Inferior parietal cortex (tissue), 1 donor: ENCODE data around the gene TMOD2.
A peak's percentile ranks its signal among the peaks of the same experiment; 100 is the strongest.
"Not testable (repeated sequence)": the region's sequence is repeated elsewhere in the genome, so short reads cannot be mapped to it uniquely, and the experiment has no call there.

Experiments
- DNase-seq: peaks from one replicate; pipeline ENCODE4 v3.0.0-alpha.2; 2016; ENCODE audit errors: extremely low spot score

TMOD2 gene

DNA sequence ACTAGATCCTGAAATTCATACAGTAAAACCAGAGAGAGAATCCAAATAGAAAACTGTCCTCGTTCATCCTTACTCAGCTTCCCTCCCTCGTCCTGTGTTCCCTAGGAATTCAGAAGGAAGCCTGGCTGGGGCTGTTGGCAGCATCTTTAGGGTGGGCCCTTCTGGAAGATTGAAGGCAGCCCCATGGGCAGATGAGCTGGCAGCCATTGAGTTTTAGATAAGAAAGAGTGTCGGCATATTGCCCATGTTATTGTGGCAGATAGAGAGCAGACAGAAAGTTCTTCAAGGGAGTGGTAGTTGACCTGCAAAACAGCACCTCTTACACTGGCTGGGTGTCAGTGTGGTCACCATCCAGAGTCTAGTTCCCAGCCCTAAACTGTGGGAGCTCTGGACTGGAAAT lies 23.5 kb downstream of the TMOD2 start:
- DNase-seq, result no peak

DNA sequence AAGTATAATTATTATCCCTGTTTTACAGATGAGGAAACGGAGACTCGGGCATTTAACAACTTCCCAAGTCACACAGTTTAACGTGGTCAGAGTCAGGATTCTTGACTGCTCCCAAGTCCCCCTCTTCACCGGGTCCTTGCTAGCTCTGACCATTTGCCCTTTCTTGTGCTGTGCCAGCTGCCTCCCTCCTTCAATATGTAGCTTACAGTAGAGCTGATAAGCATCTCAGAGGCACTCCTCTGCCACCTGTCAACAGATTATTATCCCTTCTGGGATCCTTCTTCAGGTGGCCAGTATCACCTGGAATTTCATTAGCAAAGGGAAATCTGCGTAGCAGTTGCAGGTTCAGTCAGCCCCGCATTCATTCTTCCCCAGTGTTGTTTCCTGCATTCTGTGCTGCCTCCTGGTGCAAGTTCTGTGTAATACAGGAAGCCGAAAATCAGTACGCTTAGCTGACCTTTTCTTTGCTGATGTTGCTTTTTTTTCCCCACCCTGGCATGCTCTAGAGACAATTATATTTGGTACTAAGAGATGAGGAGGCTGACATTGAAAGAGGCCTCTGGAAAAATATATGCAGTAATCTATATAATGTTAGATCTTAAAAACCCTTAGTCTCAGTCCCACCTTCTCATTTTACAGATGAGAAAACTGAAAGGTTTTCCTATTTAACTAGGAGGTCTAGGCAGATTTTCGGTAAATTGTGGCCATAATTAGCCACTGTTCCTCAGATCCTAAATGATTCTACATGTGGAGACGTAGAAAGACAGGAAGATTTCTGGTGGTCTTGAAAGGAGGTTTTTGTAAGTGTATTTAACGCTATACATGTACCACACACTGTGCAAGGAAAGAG lies 24.8 kb downstream of the TMOD2 start:
- peak; percentile 75 for DNase-seq

DNA sequence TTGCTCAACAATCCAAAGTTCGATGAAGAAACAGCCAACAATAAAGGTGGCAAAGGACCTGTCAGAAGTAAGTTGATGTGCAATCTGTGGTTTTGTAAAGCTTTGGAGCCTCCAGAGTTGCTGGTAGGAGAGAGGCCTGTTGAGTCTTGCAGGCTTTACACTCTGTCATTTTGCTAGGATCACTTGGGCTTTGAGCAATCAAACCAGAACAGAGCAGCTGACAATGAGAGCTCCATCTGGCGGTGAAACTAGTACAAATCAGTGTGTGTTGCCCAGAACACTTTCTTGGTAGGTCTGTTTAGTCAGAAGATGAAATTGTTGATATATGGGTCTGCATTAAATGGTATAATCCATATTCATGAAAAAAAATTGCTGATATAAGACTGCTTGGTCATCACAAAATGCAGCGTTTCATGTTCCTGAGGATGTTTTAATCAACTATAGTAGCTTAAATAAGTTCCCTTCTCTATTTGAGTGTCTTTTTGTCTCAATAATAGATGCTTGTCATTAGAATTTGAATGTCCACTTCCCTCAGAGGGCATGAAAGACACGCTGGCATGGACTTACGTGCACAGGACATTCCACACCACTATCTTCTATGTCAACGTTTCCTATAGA lies 25.7 kb downstream of the TMOD2 start:
- DNase-seq, result peak; percentile 91

DNA sequence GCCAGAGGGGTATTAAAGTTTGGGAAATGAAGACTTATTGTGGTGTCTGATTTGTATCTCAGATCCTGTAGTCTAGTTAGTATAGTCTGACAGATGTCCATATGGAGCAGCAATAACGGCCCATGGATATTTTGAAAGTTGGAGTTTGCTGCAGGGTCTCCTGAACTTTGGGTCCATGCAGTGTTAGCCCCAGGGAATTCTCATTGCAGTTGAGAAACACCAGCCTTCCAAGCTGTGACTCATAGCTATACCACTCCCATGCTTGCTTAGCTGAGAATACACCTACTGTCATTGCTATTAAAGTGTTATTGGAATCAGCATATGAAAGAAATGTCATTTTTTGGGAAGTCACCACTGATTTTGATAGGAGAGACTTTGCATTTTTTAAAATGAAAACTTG lies 29.2 kb downstream of the TMOD2 start:
- DNase-seq, result no peak

DNA sequence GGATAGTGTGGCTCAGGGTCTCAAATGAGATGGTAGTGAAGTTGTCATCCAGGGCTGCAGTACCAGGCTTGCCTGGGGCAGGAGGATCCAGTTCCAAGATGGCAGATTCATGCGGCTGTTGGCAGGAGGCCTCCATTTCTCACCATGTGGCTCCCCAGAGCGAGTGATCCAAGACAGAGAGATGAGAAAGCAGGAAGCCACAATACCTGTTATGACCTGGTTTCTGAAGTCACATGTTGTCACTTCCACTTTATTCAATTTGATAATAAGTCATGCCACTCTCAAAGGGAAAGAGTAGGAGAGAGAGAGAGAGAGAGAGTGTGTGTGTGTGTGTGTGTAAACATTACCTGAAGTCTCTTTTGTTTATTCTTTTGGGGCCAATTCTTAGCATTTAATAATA lies 30.1 kb downstream of the TMOD2 start:
- no peak for DNase-seq

DNA sequence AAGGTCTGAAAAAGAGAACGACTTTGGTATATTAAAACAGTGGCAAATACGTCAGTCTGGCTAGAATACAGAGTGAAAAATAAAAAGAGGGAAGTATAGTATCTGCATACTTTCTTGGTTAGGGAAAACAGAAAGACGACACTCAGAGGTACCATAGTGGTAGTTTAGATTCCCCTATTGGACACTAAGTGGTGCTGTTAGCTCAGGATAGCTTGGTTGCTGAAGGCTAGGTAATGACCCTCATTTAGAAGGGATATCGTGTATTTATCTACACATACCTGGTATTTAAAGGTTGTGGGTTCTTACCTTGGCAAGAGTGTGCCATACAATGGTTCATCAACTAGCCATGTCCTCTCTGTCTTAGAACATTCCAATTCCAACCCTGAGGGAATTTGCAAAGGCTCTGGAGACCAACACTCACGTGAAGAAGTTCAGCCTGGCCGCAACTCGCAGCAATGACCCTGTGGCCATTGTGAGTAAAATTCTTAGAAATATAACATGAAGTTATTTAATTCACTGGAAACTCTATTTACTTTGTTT lies 31.0 kb downstream of the TMOD2 start:
- no peak for DNase-seq

DNA sequence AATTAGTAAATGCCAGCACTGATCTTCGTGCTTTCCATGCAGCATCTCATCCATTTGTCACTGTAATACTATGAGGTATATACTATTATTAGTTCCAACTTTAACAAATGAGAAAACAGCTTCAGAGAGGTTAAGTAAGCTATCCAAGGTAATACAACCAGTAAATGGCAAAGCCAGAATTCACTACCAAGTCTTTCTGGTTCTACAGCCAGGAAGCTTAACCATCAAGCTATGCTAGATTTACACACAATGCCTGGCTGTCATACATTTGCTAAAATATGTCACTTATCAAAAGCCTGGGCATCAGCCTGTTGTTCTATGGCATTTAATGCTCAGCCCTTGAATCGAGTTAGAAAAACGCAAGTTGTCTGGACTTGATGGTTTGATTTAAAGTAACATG lies 32.6 kb downstream of the TMOD2 start:
- no peak for DNase-seq

DNA sequence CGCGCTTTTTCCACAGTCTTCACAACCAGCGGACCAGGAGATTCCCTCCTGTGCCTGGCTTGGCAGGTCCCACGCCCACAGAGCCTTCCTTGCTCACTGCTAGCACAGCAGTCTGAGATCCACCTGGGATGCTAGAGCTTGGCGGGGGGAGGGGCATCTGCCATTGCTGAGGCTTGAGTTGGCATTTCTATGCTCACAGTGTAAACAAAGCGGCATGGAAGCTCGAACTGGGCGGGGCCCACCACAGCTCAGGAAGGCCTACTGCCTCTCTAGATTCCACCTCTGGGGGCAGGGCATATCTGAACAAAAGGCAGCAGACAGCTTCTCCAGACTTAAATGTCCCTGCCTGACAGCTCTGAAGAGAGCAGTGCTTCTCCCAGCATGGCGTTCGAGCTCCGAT lies 35.7 kb downstream of the TMOD2 start:
- not testable (repeated sequence) for DNase-seq

DNA sequence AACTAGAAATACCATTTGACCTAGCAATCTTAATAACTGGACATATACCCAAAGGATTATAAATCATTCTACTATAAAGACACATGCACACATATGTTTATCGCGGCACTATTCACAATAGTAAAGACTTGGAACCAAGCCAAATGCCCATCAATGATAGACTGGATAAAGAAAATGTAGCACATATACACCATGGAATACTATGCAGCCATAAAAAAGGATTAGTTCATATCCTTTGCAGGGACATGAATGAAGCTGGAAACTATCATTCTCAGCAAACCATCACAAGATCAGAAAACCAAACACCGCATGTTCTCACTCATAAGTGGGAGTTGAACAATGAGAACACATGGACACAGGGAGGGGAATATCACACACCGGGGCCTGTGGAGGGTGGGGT lies 41.1 kb downstream of the TMOD2 start:
- DNase-seq, result not testable (repeated sequence)

DNA sequence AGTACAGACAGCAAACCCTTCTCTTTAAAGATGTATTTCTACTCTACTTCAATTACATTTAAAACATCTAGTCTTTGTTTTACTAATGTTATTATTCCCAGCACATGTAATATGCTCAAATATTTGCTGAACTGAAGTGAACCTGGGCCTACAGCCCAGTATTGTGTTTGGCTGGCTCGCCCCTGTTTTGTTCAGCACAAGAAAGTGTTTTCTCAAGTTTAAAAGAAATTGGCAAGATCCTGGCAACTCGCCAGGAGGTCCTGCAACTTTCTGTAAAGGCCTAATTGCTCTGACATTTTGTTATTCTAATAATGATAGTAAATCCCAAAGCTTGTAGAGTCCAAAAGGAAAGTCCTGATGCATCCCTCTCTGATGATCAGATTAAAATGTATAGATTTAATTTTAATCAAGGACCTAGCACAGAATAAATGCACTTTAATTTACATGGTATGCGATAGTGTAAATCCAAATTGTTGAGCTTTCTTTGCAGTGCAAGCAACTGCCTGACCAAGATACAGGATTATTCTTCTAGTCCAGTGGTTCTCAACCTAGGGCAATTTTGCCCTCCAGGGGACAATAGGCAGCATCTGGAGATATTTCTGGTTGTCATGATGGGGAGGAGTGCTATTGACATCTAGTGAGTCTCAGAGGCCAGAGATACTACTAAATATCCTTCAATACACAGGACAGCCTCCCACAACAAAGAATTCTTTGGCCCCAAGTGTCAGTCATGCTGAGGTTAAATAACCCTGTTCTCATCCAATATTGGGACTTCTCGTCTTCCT lies 42.3 kb downstream of the TMOD2 start:
- DNase-seq, result peak; percentile 39

DNA sequence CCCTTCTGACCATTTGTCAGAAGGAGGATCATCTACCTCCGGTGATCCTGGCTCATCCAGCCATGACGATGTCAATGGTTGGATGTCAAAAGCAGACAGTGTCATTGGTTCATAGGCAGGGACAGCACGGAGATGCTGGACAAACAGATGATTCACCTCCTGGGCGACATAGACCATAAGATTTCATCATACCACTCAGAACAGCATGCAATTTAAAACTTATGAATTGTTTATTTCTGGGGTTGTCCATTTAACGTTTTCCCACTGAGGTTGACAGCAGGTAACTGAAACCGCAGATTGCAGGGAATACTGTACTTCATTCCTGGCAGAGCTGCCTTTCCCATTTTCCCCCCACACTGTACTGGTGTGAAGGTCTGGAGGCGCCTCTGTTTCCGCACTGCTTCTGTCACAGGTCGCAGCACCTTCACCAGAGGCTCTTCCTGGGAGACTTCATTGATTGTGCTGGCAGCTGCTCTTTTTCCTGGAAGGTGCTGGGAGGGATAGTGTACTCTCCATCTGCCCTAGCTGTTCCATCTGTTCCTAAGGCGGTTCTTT lies 45.5 kb downstream of the TMOD2 start:
- no peak for DNase-seq

DNA sequence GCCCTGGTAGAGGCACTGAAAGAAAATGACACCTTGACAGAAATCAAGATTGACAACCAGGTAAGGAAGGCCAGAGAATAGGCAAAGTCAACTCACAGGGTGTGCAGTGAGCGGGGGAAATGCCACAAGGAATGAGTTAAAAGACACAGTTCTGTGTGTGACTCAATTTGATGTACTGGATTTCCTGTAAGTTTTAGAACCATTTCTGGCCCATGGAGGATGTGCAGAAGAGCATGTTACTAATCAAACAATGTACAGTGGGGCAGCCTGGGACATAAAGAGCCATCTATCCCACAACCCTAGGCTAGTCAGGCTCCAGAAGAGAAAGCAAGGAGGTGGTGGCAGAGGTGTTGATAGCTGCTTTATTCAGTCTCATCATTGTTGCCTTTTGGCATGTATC lies 46.9 kb downstream of the TMOD2 start:
- DNase-seq, result no peak

GRCh38 chr15:51799282-51800252 lies 48.2 kb downstream of the TMOD2 start:
- DNase-seq, result no peak

- DNase-seq, result no peak
These were observed 50.0 kb downstream of the TMOD2 start for GRCh38 chr15:51801391-51801835.

- DNase-seq, result no peak
These were observed 51.2 kb downstream of the TMOD2 start for GRCh38 chr15:51802593-51802992.

- no peak for DNase-seq
These were observed 52.6 kb downstream of the TMOD2 start for GRCh38 chr15:51803965-51804364.

- DNase-seq, result no peak
These were observed 54.7 kb downstream of the TMOD2 start for GRCh38 chr15:51806123-51806522.

DNA sequence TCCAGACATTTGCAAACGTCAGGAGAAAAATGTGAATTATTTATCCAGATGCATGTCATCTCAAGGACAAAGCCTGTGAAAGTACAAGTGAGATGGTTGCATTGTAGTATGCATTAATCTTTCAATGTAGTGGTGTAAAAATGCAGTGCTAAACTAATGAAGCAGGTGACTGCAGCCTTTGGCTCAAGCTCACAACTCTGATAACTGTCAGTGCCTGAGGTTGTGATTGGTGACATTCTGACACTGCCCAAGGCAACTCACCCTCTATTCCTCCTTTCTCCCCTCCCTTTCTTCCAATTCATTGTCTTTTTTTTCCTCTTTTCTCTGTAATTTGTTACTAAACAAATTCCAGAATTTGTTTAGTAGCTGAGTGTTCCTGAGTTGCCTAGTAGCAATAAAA lies 58.1 kb downstream of the TMOD2 start:
- no peak for DNase-seq

GRCh38 chr15:51812598-51812997 lies 61.2 kb downstream of the TMOD2 start:
- no peak for DNase-seq

DNA sequence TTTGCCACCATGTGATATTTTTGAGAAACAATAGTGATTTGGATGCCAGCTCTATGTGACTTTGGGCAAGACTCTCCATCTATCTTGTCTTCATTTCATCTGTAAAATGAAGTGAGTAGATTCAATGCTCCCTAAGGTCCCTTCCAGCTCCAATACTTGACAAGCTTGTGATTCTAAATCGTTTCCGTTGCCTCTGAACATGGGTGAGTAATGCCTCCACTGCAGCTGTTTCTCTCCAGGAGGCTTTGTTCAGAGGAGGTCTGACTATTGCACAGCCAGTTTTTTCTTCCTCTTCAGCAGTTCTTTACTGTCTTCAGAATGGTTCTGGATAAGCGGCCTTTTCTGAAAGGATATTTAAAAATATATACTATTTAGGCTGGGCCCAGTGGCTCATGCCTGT lies 63.2 kb downstream of the TMOD2 start:
- DNase-seq, result no peak

DNA sequence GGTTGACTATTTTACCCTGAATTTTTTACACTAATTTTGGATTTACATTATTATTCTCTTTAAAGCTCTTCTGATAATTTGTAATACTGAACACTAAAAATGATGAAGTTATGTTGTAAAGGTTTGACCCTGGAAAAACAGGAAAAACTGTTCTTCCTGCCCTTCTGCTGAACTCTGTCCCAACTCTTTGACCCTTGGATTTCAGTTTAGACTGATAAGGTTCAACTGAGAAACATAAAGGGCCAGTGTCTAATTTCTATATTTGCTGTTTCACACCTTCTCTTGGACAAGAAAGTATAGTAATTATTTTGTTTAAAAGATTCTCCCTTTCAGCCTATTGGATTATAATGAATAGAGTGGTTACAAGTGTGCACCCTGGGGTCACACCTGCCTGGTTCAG lies 65.2 kb downstream of the TMOD2 start:
- DNase-seq, result no peak
